GM19468 (cell line): ENCODE data around the gene ADAMTS8.

Experiments used
- ATAC-seq: cut with Tn5 transposase; IDR thresholded peaks from one replicate; pipeline ENCODE4 v1.9.1; 2021; ENCODE audit warnings: mild to moderate bottlenecking, moderate library complexity, moderate number of reproducible peaks; ENCODE audit not compliant: unreplicated experiment; ENCODE audit errors: extremely low read depth

The ADAMTS8 gene, protein sequence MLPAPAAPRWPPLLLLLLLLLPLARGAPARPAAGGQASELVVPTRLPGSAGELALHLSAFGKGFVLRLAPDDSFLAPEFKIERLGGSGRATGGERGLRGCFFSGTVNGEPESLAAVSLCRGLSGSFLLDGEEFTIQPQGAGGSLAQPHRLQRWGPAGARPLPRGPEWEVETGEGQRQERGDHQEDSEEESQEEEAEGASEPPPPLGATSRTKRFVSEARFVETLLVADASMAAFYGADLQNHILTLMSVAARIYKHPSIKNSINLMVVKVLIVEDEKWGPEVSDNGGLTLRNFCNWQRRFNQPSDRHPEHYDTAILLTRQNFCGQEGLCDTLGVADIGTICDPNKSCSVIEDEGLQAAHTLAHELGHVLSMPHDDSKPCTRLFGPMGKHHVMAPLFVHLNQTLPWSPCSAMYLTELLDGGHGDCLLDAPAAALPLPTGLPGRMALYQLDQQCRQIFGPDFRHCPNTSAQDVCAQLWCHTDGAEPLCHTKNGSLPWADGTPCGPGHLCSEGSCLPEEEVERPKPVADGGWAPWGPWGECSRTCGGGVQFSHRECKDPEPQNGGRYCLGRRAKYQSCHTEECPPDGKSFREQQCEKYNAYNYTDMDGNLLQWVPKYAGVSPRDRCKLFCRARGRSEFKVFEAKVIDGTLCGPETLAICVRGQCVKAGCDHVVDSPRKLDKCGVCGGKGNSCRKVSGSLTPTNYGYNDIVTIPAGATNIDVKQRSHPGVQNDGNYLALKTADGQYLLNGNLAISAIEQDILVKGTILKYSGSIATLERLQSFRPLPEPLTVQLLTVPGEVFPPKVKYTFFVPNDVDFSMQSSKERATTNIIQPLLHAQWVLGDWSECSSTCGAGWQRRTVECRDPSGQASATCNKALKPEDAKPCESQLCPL

DNA sequence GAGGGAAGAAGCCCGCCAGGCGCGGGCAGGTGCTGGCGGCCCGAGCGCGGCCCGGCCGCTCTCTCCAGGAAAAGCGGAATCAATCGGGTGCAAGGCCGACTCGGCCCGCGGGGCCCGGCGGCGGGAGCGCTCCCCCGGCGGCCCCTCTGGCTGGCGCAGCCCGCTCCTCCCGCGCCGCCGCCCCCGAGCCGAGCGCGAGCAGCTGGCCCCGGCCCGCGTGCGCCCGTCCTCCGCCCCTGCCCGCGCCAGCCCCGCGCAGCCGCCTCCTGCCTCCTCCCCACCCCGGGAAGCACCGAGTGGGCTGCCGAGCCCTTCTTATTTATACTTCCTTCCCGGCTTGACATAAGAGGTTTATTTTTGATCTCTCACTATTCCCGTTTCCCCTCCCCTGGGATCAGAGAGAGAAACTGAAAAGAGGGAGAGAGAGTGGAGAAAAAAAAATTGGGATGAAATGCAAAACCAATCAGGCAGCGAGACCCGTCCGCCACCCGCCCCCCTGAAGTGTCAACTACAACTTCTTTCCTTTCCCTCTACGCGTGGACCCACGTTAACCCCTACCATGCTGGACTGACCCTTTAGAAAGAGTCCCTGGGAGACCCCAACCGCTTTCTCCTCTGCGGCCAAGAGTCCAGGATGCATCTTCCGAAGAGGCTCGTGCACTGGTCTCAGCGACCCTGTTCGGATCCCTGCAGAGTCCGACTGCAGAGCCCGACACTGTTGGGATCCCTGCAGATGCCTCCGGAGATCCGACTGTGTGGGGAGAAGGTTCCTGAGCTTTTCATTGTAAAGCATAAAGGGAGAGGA, at the start of gene ADAMTS8:
TSS of gene ADAMTS8 (minus strand) at position 294 of the 804 bp plus-strand sequence. CDS start 323 bp downstream, outside the sequence.
- no peak for ATAC-seq

DNA sequence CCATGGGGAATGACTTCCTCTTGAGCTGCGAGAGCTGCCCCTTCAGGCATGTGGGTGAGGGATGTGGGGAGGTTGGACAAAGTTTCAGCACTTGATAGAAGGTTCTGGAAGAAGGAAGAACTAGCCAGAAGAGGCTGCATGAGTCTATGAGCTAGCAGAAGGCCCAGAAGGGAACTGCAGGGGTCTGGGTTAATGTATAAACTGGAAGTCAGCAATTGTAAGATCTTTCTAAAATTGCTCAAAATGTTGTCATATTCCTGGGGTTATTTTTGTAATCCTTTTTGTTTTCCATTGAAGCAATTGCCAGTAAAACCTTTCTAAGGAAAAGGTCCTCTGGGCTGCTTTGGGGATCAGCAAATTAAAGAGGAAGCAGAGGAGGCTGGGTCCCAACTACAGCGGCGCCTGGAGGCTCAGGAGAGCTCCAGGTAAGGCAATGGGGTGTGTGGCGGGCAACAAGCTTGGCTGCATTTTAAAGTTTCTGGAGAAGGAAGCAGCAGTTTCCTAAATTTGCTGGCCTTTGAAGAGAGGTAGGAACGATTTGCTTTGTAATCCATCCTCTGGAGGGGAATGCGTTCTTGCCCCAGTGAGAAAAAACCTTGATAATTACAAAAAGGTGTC, 49.3 kb upstream of the ADAMTS8 start:
- ATAC-seq: no peak

GRCh38 chr11:130476922-130477491, 48.6 kb upstream of the ADAMTS8 start:
- ATAC-seq: no peak

DNA sequence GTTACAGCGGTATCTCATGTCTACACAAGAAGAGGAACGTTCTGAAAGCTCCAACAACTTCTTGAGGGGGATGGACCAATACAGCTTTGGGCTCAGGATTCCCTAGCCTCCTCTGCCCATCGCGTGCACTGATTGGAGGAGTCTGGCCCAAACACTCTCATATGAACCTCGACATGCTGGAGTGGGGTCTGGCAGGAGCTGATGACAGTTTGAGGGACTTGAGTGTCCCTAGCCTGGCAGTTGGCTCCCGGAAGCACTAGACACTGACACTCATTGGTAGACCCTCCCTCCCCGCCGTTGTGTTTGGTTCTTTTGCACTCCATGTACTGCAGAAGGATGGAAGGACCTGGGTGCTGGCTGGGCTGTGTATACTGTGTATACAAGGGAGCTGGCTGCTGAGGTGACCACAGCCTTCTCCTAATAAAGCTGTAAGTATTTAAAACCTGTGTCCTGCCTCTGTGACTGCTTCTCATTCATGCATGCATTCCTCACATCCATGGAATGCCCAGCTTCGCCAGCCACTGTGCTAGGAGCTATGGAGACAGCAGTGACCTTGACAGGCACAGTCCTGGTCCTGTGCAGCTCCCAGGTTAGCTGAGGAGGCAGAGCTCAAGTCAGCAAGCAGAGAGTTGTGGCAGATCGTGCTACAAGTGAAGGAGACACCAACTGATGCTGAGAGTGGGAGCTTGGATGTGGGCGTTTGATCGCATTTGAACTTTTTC, 48.0 kb upstream of the ADAMTS8 start:
- ATAC-seq: no peak

DNA sequence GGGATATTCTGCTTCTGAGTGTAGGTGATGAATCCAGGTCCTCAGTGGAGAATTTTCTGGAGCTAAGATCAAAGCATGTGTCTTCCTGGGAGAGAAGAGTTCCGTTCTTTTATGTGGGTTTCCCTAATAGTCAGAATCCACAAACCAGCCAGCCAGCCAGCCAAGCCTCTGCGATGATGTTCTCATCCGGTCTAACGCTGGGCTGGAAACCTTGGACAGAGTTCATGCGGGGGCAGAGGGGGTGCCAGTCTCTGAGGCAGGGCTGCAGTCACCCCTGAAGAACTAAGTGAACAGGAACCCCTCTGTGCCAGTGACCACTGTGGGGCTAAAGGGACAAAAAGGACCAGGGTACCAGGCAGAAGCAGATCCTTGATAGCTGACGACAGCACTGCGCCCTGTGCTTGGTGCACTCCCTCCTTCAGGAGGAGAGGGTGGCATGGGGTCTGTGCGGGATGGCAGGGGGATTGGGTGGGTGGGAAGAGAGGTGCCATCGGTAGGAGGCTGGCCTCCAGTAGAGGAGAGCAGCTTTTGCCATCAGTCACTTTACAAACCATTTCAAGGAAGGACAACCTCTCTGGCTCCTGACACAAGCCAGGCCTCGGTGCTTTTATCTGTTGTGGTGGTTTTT, 47.1 kb upstream of the ADAMTS8 start:
- no peak for ATAC-seq

DNA sequence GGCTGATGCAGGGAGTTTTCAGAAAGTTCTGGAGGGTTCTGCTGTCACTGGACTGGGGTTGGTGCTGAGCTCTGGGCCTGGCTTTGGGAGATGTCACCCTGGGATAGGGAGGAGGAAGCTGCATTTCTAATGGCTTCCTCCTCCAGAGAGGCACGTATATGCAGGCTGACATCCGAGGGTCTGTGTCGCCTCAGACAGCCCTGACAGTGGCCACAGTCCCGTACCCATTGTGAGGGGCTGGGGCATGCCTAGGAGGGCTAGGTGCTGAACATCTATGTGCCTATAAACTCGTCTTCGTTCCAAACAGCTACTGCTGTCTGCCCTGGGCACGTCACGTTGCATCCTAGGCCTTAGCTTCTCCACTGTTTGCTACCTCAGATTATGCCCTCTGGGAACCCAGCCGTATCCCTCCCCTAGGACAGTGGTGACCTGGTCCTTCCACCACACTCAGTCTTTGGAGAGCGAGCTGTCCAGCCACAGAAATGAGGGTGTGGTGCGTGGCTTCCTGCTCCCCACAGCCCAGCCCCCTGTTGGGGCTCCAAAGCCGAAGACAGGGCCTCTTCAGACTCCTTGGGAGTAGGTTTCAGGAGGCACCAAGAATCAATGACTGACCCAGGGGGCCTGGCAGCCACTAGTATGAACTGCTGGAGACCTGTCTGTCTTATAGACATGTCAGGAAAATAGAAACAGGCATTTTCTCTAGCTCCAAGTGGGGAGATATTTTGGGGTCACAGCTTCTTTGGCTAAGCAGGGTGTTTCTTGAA, 46.4 kb upstream of the ADAMTS8 start:
- no peak for ATAC-seq

DNA sequence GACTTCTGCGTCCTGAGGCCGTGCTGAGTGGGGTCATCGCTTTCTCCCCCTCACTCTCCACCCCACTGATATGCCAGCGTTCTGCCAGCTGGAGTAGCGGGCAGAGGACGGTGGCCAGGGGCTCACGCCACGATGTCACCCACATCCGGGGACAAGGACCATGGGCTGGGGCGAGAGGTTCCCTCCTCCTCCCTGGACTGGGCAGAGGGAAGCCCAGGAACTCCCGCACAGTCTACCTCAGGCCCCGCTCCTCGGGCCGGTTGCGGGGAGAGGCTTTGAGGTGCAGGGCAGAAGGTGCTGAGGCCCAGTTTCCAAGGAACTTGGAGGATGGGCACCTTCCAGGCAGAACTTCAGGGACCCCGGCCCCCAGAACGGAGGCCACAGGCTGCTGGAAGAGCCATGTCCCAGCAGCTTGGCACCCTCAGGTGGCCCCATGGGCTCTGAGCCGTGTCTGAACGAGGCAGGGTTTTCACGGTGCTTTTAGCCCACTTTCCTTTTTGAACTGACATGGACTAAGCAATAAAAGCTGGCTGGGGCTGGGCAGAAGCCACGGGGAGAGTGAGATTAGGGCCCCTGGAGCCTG, 45.5 kb upstream of the ADAMTS8 start:
- ATAC-seq: no peak

- no peak for ATAC-seq
Observed at GRCh38 chr11:130473056-130473794, 44.8 kb upstream of the ADAMTS8 start.

- ATAC-seq: no peak
Observed at GRCh38 chr11:130472434-130472961, 44.1 kb upstream of the ADAMTS8 start.

DNA sequence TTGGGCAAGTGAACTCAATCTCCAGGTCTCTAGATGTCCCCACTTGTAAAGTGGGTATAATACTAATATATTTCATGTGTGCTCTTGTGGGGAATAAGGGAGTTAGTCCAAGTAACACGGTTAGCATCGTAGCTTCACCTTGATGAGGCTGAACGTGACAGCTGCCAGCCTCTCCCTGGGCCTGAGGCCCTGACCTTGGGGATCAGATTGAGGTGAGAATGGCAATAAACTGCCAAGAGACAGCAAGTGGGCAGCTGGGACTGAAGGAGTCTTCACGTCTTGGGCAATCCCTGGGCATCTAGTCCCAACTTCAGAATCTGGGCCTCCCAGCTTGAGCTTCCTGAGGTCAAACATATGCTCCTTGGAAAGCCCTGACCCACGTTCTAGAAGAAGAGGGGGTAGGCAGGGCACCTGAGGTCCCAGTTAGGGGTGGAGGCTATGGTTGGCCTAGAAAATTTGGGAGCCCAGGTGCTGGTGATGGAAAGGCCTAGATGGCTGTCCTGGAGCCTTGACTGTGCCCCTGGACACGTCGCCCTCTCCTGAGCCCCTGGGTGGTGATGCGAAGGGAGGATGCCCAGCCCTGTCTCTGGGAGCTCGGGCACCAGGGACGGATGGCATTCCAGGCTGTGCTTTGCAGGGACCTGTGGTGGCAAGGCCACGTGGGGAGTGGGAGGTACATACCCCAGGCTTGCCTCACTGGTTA, 43.5 kb upstream of the ADAMTS8 start:
- no peak for ATAC-seq

DNA sequence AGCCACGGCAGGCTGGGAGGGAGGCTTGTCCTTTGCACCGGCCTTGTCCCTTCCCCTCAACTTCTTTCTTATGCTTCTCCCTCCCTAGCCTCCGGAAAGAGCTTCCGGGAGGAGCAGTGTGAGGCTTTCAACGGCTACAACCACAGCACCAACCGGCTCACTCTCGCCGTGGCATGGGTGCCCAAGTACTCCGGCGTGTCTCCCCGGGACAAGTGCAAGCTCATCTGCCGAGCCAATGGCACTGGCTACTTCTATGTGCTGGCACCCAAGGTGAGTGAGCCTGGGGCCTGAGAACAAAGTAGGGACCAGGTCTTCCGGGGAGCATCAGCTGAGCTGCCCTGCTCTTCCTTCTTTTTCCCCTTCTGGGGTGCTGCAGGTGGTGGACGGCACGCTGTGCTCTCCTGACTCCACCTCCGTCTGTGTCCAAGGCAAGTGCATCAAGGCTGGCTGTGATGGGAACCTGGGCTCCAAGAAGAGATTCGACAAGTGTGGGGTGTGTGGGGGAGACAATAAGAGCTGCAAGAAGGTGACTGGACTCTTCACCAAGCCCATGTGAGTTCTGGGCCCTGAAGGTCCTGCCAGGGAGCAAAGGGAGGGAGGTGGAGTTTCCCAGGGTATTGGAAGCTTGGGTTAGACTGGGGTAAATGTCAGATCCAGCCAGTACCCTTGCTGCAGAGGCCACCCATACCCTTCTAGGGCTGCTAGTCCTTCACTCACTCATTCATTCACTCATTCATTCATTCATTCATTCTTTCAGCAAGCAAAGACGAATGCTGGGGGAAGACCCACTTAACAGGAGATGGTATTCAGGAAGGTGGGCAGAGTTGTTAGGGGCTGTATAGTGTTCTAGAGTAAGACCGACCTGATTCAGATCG, 42.7 kb upstream of the ADAMTS8 start:
- ATAC-seq: no peak

DNA sequence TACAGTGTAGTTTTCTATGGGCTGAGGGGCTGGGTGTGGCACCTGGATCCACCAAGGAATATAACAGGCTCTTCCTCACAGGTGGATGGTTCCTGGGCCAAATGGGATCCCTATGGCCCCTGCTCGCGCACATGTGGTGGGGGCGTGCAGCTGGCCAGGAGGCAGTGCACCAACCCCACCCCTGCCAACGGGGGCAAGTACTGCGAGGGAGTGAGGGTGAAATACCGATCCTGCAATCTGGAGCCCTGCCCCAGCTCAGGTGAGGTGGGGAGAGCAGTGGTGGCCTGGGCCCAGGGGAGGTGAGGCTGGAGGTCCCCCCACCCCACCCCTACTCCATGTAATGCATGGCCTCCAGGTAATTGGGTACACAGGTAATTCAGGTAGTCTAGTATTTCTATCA, 40.8 kb upstream of the ADAMTS8 start:
- ATAC-seq: no peak

DNA sequence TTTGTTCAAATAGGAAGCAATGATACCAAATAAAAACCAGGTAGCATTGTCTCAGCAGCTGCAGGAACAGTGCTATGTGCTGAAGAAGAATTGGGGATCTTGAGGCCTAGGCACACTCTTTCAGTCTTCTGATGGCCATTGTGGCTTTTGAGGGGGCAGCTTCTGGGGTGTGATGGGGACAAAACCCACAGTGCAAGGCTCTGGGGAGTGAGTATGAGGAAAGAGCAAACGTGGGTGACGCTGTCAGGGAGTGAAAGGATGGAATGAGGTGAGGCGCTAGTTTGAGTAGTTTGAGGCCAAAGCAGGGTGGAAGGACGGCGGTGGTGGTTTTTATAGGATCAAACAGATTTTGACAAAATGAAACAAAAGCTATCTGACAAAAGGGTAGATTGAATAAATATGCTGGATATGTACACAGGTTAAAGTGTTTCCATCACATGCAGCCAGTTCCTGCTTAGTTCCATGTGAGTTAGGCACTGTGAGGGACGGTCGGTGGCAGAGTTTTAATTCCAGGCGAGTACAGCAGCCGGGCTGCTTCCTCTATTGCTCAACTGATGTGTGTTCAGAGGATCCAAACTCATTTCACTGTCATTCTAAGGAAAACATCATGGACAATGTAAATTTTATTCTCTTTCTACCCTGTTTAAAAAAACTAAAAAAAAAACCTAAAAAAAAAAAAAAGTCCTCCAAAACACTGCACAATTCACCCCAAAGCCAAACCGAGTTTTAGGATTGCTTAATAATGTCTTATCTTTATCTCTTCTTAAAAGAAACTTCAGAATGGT, 38.9 kb upstream of the ADAMTS8 start:
- no peak for ATAC-seq

DNA sequence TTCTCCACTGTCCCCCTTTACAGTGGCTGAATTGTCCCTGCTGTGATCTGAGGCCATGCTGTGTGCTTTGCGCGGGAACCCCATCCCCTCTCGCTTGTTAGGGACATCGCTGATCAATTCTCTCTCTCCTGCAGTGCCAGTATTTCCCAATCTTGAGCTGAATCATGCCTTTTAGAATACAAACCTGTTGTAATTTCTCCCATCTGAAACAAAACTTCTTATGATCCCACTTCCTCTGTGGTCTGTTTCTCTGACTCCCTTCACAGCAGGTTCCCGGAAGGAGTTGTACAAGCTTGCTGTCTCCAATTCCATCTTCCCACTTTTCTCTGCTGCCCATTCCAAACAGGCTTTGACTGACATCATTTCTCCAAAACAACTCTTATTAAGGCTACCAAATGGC, 36.9 kb upstream of the ADAMTS8 start:
- no peak for ATAC-seq
